Hematopoietic multipotent progenitor cell treated with erythropoietin and hydrocortisone succinate and interleukin-3 and kit ligand, for 8 days (in vitro differentiated cells): ENCODE measurements around the gene NCEH1.

Experiments used
- DNase-seq: peaks from one replicate; pipeline ENCODE4 v3.0.0-alpha.2; 2015

NCEH1 gene

DNA sequence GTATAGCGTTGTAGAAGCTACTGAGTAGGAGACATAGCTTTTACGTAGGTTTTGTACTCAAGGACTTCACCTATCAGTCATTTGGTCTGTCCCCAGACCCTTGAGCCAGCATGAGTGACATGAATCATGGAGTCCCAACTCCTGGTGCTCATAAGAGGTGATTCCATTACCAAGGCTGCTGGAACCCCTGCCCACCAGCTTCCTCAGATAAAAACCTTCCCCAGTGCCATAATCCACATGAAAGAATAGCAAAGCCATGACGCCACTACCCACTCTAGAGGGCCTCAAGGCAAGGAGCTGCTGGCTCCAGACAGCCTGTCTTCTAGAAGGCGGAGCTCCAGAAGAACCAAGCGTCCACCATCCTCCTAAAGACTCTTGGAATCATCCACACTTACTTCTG is 69.6 kb downstream of the NCEH1 start:
- no peak for DNase-seq

DNA sequence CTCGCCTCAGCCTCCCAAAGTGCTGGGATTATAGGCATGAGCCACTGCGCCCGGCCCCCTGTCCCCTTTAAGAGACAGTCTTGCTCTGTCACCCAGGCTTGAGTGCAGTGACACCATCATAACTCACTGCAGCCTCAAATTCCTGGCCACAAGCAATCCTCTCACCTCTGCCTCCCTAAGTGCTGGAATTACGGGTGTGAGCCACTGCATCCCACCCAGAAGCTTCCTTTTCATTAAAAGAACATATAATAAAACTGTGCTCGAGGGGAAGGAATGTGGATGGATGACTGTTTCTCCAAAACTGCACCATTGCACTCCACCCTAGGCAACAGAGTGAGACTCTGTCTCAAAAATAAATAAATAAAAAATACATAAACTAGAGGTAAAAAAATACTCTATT is 70.1 kb downstream of the NCEH1 start:
- no peak for DNase-seq

DNA sequence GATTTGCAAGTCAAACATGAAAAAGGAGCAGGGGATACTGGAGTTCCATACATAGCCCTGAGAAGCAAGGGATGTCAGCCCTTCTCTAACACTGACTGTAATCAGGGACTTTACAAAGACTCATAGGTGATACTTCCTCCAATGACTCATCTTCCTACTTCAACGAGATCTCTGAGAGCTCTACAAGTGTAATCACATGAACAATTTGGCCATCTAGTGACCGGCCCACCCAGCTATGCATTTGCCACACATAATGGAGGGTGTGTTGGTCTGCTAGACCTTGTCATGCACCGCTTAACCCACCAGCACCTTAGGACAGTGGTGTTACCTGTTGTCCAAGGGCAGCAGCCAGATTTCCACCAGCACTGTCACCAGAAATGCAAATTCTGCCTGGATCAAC is 75.3 kb downstream of the NCEH1 start:
- no peak for DNase-seq

DNA sequence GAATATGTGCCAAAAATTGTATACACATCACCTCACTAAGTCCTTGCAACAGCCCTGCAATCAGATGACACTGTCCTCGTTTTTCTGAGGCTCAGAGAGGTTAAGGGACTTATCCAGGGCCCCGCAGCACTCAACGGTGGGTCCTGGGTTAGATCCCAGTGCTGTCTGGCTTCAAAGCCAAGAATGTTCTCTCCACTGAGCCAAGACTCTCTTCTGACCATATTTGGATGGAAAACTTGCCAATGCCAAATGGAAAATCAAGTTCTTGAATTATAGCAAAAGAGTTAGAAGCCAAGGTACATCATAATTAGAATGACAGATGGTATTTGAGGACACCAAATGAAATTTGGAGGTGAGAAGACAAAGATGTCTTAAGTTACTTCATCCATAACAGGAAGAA is 75.9 kb downstream of the NCEH1 start:
- DNase-seq: no peak

DNA sequence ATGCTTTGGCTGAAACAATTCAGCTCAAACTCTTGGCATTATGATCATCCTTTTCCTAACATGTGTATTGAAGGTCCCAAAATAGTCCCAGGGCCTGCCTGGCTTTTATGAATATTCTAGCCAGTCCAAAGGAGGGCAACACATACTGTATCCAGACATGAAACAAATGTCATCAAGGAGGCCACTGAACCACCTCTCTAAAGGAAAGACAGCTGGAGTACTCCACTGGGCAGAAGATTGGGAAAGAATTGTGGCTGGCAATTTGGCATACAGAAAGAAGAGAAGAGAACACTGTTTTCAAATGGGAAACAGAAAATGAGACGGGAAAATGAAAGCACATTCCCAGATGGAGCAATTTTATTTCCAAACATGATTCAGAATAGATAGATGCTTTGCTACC is 80.6 kb downstream of the NCEH1 start:
- DNase-seq: no peak

DNA sequence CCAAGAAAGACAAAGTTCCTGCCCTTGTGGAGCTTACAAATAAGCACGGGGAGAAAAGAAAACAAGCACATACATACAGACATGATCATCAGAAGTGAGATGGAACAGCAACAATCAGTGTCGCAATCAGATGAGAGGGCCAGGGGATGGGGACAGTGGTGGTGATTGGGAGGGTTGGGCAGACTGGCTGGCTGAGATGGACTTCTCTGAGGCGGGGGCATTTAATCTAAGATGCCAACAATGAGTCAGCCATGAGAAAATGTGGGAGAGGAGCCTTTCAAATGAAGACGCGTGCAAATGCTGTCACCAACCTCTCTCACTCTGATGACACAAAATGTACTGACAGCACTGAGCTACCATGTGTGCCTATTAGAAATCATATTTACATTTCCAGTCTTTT is 81.4 kb downstream of the NCEH1 start:
- no peak for DNase-seq

DNA sequence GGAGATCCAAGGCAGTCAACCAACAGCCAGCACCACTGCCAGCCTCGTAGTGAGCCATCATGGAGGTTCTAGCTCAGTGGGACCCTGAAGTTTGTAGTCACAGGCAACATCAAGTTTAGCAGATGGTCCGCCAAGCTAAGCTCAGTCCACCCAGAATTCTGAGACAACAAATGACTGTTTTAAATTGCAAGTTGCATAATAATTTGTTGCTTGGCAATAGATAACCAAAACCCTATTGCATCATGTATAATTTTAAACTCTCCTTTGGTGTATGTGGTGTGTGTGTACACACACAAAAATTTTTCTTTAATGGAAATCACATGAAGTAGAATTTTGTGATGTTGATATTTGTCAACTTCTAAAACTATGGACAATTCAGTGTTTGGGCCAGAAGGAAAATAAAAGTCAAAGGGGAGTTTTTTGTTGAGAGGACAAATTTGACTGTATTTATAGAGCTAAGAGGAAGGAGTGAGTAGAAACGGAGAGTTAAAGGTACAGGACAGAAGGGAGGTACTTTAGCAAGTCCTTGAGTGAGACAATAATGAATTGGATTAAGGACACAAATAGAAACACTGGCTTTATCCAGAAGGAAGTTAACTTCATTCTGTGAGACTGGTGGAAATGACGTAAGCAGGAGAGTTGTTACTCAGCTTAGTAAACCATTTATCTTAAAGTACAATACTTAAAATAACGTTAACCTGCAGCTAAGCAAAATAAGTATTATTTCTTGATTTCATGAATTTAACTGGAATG is 83.6 kb downstream of the NCEH1 start:
- no peak for DNase-seq

DNA sequence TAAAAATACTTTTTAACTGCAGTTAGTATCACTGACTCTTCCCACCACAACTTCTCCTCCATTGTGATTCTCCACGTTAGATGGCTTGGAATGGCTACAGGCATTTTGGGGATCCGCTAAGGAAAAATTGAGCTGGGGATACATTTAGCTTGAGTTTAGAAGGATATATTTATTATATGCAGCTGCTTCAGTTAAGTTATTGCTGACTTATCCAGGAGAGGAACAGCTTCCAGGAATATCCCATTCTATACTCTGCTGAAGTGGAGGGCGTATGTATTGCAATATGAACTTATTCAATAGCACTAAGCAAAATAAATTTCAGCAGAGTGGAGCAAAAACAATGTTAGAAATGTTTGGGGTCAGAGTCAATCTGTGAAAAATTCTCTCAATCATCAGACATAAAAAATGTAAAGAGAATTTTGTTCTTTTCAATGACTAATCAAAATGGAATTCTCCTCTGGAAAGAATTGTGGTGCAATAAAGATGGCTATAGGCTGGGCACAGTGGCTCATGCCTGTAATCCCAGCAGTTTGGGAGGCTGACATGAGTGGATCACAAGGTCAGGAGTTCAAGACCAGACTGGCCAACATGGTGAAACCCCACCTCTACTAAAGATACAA is 84.7 kb downstream of the NCEH1 start:
- no peak for DNase-seq

DNA sequence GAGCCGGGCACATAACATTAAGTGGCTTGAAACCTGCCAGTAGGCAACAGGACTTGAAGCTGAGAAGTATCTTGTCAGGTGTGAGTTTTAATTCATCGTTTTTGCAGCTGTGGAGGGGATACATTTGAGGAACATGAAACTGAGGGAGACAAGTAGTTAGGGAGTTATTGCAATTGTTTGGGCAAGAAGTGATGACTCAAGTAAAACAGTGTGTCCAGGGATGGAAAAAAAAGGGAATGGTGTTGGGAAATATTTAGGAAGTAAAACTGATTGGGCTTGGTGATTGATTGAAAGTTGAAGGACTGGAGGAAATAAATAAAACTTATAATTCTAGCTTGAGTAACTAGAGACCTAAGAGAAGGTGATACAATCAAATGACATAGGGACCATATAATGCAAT is 85.5 kb downstream of the NCEH1 start:
- DNase-seq: no peak

DNA sequence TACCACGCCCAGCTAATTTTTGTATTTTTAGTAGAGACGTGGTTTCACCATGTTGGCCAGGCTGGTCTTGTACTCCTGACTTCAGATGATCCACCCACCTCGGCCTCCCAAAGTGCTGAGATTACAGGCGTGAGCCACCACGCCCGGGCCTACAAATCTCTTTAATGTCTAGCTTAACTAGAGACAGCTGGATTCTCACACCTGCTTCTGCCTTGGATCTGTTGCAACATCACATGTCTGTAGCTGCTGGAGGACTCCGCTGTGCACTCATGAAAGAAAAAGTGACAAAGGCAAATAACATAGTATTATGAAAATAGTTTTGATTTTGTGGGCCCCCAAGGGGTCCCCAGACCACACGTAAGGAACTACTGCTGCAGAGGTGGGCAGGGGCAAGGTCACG is 85.9 kb downstream of the NCEH1 start:
- no peak for DNase-seq

DNA sequence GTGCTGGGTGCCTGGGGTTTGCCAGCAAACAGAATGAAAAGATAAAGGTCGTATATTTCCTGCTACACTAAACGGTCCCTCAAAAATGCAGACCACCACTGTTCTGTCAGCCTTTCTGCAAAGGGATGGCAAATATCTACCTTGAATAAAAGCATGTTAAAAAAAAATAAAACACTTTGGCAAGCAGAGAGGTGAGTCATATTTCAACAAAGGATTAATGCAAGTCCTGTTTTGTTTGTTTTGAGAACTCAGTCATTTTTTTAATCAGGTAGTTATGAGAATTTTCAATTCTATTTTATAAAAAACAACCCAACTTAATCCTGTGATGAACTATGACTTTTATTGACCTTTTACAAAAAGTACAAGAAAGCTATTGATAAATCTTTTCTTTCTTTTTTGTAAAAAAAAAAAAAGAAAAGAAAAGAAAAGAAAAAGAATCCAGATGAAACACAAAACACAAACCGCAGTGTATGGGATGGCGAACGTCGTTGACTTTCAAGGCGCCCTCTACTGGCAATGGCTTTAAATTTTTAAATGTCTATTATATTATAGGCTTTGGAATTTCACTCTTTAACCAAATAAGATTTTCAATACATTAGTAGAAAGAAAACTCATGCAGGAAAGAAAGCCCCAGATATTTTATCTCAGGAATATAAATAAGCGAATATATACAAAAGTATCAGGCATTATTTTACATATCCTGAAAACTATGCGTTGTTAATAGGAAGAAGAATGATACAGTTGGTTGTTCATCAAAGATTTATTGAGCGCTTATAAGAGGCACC is 87.8 kb downstream of the NCEH1 start:
- DNase-seq: peak; percentile 57

DNA sequence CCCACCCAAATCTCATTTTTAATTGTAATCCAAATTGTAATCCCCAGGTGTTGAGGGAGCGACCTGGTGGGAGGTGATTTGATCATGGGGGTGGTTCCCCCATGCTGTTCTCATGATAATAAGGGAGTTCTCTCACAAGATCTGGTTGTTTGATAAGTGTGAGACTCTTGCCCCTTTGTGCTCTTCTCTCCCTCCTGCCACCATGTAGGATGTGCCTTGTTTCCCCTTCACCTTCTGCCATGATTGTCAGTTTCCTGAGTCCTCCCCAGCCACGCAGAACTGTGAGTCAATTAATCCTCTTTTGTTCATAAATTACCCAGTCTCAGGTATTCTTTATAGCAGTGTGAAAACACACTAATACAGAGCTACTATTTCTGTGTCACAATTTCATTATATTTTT is 88.7 kb downstream of the NCEH1 start:
- DNase-seq: no peak

DNA sequence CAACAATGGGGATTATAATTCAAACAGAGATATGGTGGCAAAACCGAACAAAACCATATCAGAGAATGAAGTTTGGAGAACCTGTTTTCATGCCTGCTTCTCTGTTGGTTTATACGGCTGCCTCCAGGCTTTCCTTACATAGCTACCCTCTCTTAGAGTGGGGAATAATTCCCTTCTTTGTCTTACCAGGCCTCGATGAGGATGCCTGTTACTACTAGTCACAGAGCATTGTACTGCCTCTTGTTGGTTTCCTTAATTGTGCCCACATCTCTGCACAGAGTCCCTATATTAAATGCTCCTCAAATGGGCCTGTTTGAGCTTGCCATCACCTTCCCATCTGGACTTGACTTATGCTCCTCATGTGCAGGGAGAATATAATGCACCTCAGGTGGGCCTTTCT is 92.9 kb downstream of the NCEH1 start:
- DNase-seq: no peak

DNA sequence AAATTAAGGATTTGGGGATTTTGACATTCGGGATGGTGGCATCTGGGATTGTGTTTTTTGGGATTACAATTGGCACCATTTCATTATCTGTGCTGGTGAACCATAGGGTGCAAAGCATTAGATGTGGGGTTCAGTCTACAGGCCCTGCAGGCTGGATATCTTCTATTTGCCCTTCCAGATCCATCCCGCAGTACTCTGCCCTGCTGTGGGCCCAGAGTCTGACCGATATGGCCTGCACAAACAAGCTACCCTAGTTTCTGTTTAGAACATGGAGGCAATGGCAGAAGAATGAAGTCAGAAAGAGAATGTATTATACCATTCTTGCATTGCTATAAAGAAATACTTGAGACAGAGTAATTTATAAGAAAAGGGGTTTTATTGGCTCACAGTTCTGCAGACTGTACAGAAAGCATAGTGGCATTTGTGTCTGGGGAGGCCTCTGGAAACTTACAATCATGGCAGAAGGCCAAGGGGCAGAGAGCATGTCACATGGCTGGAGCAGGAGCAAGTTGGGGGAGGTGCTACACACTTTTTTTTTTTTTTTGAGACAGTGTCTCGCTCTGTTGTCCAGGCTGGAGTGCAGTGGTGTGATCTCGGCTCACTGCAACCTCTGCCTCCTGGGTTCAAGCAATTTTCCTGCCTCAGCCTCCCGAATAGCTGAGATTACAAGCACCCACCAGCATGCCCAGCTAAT is 93.7 kb downstream of the NCEH1 start:
- DNase-seq: peak; percentile 44

DNA sequence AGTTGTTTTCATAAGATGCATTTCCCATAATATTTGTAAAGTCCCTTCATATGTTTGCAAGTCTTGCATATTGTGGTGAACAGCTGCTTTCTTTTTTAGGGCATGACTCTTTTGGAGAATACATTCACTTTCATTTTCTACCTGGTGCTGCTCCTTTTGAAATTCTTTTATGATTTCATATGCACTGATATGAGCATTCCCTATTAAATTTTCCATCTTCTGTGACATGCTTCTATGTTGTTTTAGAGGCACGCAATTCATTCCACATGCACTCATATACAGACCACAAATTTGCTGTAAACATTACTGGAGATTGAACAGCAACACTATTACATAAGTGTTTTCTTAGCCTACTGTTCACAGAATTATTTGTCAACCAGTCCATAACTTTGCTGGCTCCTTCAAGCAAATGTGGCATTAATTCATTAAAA is 94.8 kb downstream of the NCEH1 start:
- no peak for DNase-seq

DNA sequence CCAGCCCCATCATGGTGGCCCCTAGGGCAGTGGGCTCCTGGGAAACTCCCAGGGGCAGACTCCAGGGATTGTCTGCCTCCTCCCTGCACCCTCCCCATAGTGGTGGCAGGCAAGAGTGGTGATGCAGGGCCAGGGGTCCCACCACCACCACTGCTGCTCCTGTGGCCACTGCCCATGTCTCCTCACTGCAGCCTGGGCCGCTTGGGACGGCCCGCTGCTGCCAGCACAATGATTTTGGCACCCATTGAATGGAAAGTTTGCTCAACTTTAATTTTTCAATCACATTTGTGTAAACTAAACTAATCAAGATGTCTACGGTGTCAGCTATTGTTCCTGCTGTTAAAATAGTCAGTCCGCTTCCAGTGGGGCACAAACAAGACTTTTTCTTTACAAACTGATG is 95.6 kb downstream of the NCEH1 start:
- DNase-seq: no peak

DNA sequence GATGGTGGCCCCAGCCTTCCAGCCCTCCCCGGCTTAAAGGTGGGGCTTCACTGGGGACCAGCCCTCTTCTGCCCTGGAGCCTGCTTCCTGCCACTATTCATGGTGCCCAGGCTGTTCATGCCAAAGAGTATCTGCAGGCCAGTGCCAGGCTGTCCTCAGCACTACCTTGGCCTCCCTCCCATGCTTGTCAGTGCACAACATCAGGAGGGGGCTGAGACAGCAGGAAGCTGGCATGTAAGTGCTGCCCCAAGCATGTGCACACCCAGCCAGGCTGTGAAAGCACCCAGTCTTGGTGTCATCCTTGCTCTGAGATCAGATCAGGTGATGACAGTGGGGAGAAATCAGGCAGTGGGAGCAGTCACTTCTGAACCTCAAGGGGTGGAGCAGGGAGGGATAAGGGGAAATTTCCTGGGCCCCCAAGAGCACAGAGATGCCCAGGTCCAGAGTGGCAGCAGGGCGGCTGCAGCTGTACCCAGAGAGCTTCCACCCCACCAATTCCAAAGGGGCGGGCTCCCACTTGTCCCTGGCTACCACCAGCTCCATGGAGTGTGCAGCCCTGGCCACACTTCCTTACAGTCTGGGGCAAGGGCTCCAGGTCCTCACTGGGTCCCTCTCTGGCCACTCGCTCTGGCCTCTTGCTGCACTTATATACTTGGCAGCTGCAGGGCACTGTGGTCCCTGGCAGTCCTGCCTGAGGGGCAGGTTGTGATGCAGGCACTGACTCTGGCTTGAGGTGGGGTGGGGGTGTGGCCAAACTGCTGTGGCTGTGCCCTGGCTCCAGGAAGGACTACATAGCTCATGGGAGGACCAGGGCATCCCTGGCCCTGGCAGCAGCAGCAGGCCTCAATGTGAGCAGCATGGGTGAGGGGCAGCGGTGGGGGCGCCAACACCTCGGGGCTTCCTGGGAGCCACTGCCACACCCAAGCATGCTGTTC is 96.3 kb downstream of the NCEH1 start:
- no peak for DNase-seq

DNA sequence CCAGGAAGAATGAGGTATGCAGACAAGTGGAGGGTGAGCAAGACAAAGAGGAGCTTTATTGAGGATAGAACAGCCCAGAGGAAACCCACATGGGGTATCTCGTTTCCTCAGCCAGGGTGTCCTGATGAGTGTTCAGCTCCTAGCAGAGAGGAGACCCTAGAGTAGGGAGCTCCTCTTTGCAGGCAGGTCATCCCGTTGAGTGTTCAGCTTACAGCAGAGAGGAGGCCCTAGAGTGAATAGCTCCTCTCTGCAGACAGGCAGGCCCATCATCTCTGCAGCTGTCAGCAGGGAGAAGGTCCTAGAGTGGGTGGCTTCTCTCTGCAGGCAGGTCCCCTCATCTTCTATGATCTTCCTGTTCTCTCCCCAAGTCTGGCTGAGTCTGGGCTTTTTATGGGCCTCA is 97.0 kb downstream of the NCEH1 start:
- DNase-seq: no peak

DNA sequence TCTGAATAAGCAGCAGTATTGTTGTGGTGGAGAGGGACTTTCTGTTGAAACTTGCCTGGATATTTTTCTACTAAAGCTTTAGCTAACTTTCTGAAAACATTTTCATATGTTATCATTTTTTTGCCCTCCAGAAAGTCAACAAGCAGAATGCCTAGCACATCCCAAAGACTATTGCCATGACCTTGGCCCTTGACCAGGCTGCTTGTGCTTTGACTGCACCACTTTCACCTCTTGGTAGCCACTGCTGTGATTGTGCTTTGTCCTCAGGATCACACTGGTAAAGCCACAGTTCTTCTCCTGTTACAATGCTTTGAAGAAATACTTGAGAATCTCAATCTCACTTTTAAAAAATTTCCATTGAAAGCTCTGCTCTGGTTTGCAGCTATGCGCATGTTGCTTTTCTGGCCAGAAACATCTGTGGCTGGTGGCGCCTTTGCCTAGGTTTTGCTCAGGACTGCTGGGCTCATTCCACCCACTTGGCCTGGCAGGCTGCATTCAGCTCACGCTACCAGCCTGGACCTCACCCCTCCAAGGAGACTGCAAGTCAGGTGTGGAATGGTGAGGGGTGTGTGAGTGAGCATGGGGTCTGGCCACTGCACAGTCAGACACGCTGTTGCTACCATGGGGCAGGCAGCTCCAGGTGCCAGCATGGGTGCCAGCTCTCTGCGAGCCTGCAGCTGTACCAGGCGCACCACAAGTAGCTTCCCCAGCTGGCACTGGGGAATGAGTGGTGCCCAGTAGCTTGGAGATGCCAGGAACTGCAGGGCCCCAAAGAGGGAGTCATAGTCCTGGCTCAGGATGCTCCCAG is 97.8 kb downstream of the NCEH1 start:
- no peak for DNase-seq

DNA sequence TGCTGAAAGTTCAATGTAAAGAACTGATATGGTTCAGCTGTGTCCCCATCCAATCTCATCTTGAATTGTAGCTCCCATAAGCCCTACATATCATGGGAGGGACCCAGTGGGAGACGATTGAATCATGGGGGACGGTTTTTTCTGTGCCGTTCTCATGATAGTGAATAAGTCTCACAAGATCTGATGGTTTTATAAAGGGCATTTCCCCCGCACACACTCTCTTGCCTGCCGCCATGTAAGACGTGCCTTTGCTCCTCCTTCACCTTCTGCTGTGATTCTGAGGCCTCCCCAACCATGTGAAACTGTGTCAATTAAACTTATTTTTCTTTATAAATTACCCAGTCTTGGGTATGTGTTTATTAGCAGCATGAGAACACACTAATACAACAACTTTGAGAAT is 101.1 kb downstream of the NCEH1 start:
- no peak for DNase-seq

DNA sequence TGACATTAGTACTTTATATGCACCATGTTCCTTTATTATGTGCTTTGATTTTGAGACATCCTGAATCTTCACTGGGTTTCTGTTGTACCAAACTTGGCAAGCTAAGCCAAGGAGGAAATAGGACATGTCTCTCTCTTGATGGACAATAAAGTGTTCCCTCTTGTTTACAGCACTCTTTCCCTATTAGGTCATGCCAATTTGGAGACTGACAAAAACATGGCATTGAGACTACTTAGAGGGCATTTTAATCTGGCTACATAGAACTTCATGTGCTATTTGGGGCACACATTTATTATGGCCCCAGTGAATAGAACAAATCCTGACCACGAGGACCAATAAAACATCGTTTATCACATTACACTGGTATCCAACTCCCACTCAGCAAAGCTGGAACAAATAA is 102.3 kb downstream of the NCEH1 start:
- no peak for DNase-seq
